Vagina (tissue), 2 donors: ENCODE measurements around the gene GDF11. TPM values are rescaled to one million over a fixed set of nuclear protein-coding genes. Genes with fewer than 3 reads are reported as not detected.

Source experiments
- DNase-seq, 2 donors: peaks; one replicate each; pipeline ENCODE4 v3.0.0-alpha.2; 2017; ENCODE audit errors: extremely low spot score in 2 of 2
- H3K27ac ChIP-seq: fragments of 200-600 bp; sonication (generic); one replicate; pipeline ENCODE4 v1.5.1; 2019
- H3K27me3 ChIP-seq: fragments of 200-600 bp; sonication (generic); one replicate; pipeline ENCODE4 v1.5.1; 2019
- H3K36me3 ChIP-seq, 2 donors: fragments of 200-600 bp; sonication (generic); one replicate each; pipeline ENCODE4 v1.5.1; 2017 to 2019
- H3K4me1 ChIP-seq: fragments of 200-600 bp; sonication (generic); one replicate; pipeline ENCODE4 v1.5.1; 2019
- H3K4me3 ChIP-seq, 2 donors: fragments of 200-600 bp; sonication (generic); 1 replicate in 1 of 2; 2 replicates in 1 of 2; pipeline ENCODE4 v1.5.1; 2016 to 2019
- H3K9me3 ChIP-seq: fragments of 200-600 bp; sonication (generic); one replicate; pipeline ENCODE4 v1.5.1; 2019
- CTCF ChIP-seq, 3 experiments: fragments of 450-650 bp in 2 of 3; fragments of 200-600 bp in 1 of 3; sonication (generic) in 1 of 3; IDR thresholded peaks; one replicate each; pipeline ENCODE4 v1.5.1; 2017 to 2019; ENCODE audit warnings: antibody characterized with exemption in 3 of 3, mild to moderate bottlenecking in 2 of 3, moderate library complexity in 2 of 3
- POLR2A ChIP-seq, 2 donors: fragments of 450-650 bp; IDR thresholded peaks; one replicate each; pipeline ENCODE4 v1.6.1; 2017; ENCODE audit warnings: antibody characterized with exemption in 2 of 2, mild to moderate bottlenecking in 2 of 2, moderate library complexity in 2 of 2
- POLR2AphosphoS5 ChIP-seq, 2 donors: sonication (generic); formaldehyde crosslinking; IDR thresholded peaks; one replicate each; pipeline ENCODE4 v1.9.0; 2017; ENCODE audit warnings: antibody characterized with exemption in 2 of 2, mild to moderate bottlenecking in 2 of 2, low read depth in 1 of 2; ENCODE audit not compliant: insufficient read depth in 1 of 2
- intact Hi-C: fragments of 100-400 bp; cut with DNase I; formaldehyde crosslinking; loops from one replicate; pipeline ENCODE4 v1.15.1; 2023
- total RNA-seq: library from RNA; depleted of rRNA; stranded (reverse); fragments of >200 nt; gene quantifications from one replicate; pipeline ENCODE4 v1.2.3, GENCODE V29; 2016

Gene GDF11
- total RNA-seq, 1 donor from 2014 or later = 7.6 TPM

- H3K9me3 ChIP-seq = no peaks in the 10 kb centered on the region
- no peaks in the 10 kb centered on the region for H3K27me3 ChIP-seq
- no peak for DNase-seq
- no peaks in the 10 kb centered on the region for H3K36me3 ChIP-seq
- no peak for TF ChIP-seq CTCF (IDR thresholded peaks at IDR 0.05)
- TF ChIP-seq POLR2A (IDR thresholded peaks at IDR 0.05) = no peak
- TF ChIP-seq POLR2AphosphoS5 (IDR thresholded peaks at IDR 0.05; ENCODE audit: insufficient read depth in 1 of 2, low read depth in 1 of 2) = no peak
- intact Hi-C loops = no loop called here
- H3K4me1 ChIP-seq = peaks cover 31% of the 10 kb centered on the region
- H3K4me3 ChIP-seq = no peak overlapping the region
- no peak overlapping the region for H3K27ac ChIP-seq
Observed at GRCh38 chr12:55711786-55712553, 31.0 kb upstream of the GDF11 start.

DNA sequence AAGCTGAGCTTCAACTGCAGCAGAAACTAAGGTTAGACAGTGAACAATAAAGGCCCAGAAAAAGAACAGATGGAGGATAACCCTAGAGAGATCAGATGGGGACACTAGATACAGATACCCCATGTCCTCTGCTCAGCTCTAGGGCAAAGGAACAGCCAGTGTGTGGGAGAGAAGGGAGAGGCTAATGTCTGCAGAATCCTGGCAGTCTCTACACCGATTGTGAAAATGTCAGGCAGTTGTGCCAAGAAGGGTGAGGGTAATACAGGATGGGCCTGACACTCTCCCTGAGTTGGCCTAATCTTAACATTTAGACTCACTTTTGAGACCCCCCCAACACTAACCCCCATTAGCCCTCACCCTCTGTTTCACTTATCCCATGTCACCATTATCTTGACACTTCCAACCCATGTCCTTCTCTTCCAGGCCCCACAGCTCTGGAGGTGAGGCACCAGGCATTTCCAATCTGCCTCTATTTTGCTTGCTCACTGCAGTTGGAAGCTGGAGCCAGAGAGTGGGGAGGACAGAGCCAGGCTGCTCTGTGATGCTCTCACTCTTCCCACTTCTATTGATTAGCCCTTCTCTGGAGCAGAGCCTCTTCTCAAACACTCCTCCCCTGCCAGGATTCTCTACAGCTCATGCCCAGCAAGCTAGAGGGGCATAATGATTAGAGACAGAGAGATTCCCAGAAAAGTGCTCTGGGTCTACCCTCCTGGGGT lies 30.1 kb upstream of the GDF11 start:
- TF ChIP-seq POLR2AphosphoS5 (IDR thresholded peaks at IDR 0.05; ENCODE audit: insufficient read depth in 1 of 2, low read depth in 1 of 2) (no peak), CTCF (IDR thresholded peaks at IDR 0.05) (no peak), POLR2A (IDR thresholded peaks at IDR 0.05) (no peak)
- no peak for DNase-seq
- Histone ChIP-seq H3K27me3 (no peaks in the 10 kb centered on the region), H3K4me3 (no peak overlapping the region), H3K36me3 (no peaks in the 10 kb centered on the region), H3K27ac (peak overlapping the region; percentile 33), H3K9me3 (no peaks in the 10 kb centered on the region), H3K4me1 (peaks cover 33% of the 10 kb centered on the region)
- intact Hi-C loops = no loop called here

- TF ChIP-seq POLR2AphosphoS5 (IDR thresholded peaks at IDR 0.05; ENCODE audit: insufficient read depth in 1 of 2, low read depth in 1 of 2) = no peak
- no peak for TF ChIP-seq POLR2A (IDR thresholded peaks at IDR 0.05)
- TF ChIP-seq CTCF (IDR thresholded peaks at IDR 0.05) = no peak
- H3K4me1 ChIP-seq = peaks cover 33% of the 10 kb centered on the region
- intact Hi-C loops = no loop called here
- no peak overlapping the region for H3K4me3 ChIP-seq
- no peak for DNase-seq
- no peaks in the 10 kb centered on the region for H3K36me3 ChIP-seq
- no peaks in the 10 kb centered on the region for H3K27me3 ChIP-seq
- H3K27ac ChIP-seq = no peak overlapping the region
- H3K9me3 ChIP-seq = no peaks in the 10 kb centered on the region
Observed at GRCh38 chr12:55713721-55714120, 29.2 kb upstream of the GDF11 start.

DNA sequence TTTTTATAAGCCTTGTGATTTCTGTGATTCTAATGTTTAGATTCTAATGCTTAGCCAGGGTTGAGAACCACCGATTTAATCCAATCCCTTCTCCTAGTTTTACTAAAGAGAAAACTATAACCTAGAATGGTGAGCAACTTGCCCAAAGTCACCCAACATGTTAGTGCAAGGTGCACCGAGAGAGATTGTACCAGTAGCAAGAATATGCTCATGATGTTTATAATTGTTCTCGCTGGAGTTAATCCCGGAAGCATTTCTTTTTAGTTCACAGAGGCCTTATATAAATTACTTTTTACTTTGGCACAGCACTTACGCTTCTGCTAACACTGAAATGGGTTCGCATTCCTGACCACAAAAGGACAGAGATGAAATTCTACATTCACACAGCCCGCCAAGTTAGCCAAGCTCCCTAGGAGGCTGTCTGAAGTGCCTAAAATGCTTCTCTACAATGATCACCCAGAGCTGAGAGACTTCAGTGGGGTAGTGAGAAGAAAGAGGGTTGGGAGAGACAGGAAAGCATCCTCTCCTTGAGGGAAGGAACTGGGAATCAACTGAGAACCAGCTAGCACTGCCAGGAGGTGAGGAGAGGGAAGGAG lies 27.7 kb upstream of the GDF11 start:
- H3K4me3 ChIP-seq = peak overlapping the region; percentile 76 to 91
- H3K27ac ChIP-seq = peak overlapping the region; percentile 94
- intact Hi-C loops = no loop called here
- no peaks in the 10 kb centered on the region for H3K36me3 ChIP-seq
- H3K4me1 ChIP-seq = peaks cover 47% of the 10 kb centered on the region
- TF ChIP-seq CTCF (IDR thresholded peaks at IDR 0.05) (no peak), POLR2AphosphoS5 (IDR thresholded peaks at IDR 0.05; ENCODE audit: insufficient read depth in 1 of 2, low read depth in 1 of 2) (no peak), POLR2A (IDR thresholded peaks at IDR 0.05) (no peak)
- no peak for DNase-seq
- no peaks in the 10 kb centered on the region for H3K9me3 ChIP-seq
- H3K27me3 ChIP-seq = no peaks in the 10 kb centered on the region
